Endothelial cell (in vitro differentiated cells): ENCODE data around the gene EDAR. TPM values are rescaled to one million over a fixed set of nuclear protein-coding genes. Genes with fewer than 3 reads are reported as not detected.

Source experiments
- DNase-seq: peaks from one replicate; pipeline ENCODE4 v3.0.0; 2021; ENCODE audit warnings: low spot score
- H3K27ac Mint-ChIP-seq: one replicate; pipeline ENCODE4 v1.8.0; 2021; ENCODE audit warnings: mixed read lengths, inconsistent platforms; ENCODE audit not compliant: unreplicated experiment
- H3K27me3 Mint-ChIP-seq: one replicate; pipeline ENCODE4 v1.8.0; 2021; ENCODE audit warnings: mild to moderate bottlenecking, moderate library complexity, mixed read lengths, inconsistent platforms; ENCODE audit not compliant: unreplicated experiment
- H3K36me3 Mint-ChIP-seq: one replicate; pipeline ENCODE4 v1.8.0; 2021; ENCODE audit warnings: mild to moderate bottlenecking, low read depth, mixed read lengths, inconsistent platforms; ENCODE audit not compliant: unreplicated experiment
- H3K4me1 Mint-ChIP-seq: one replicate; pipeline ENCODE4 v1.8.0; 2021; ENCODE audit warnings: mild to moderate bottlenecking, mixed read lengths, inconsistent platforms; ENCODE audit not compliant: unreplicated experiment
- H3K4me3 Mint-ChIP-seq: one replicate; pipeline ENCODE4 v1.8.0; 2021; ENCODE audit warnings: mild to moderate bottlenecking, mixed read lengths, inconsistent platforms; ENCODE audit not compliant: unreplicated experiment
- H3K9me3 Mint-ChIP-seq: one replicate; pipeline ENCODE4 v1.8.0; 2021; ENCODE audit warnings: mixed read lengths, inconsistent platforms; ENCODE audit not compliant: unreplicated experiment
- CTCF ChIP-seq: fragments of 200-600 bp; sonication (generic); IDR thresholded peaks from one replicate; pipeline ENCODE4 v1.5.0; 2021; ENCODE audit warnings: antibody characterized with exemption; ENCODE audit not compliant: unreplicated experiment
- total RNA-seq: library from RNA; stranded (reverse); fragmentation: NEBNext Ultra II Directional; extraction: Animal tissue kit (Norgen Biotek cat#: 25700); gene quantifications from one replicate; pipeline ENCODE4 v1.2.1, GENCODE V29; 2021; ENCODE audit not compliant: unreplicated experiment

The EDAR gene
- total RNA-seq, 1 donor from 2014 or later, result not detected

DNA sequence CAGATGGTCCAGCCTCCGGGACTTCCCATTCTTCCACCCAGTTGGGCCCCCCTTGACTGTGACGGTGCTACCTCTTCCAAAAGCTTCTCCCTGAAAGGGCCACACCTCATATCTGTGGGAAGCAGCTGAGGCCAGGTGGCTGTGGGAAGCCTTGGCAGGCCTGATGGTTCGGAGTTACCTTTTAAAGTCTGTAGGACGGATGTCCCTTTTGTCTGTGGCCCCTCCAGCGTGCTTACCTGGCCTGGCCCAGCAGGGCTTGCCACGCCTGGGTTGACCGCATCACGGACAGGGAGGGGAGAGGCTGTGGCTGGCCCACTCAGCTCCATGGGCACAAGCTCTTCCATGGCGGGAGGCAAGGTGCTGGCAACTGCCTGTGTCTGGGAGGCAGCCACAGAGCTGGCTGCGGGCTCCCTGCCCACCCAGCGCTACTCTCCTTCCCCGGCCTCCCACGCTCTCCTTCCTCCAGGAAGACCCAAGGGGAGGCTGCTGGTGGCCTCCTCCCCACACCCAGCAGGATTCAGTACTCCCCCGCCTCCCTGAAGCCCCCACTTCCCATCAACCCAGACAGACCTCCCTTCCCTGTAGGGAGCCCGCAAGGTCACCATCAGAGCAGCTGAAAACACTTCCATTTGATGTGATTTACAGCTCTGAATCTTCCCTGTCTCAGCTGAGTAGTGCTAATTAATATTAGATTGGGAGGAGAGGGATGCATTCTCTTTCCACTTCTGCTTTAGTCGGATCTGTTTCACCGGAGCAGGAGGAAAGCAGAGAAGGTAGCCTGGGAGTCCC, 52.8 kb downstream of the EDAR start:
- Mint-ChIP-seq H3K27me3 (peaks cover 5% of the 10 kb centered on the region), H3K27ac (no peak overlapping the region), H3K4me1 (no peaks in the 10 kb centered on the region), H3K9me3 (no peaks in the 10 kb centered on the region), H3K4me3 (no peak overlapping the region), H3K36me3 (peaks cover 6% of the 10 kb centered on the region)
- no peak for DNase-seq
- TF ChIP-seq CTCF, result no peak

- H3K36me3 Mint-ChIP-seq, result peaks cover 6% of the 10 kb centered on the region
- no peak overlapping the region for H3K27ac Mint-ChIP-seq
- no peak for DNase-seq
- no peaks in the 10 kb centered on the region for H3K4me1 Mint-ChIP-seq
- no peaks in the 10 kb centered on the region for H3K9me3 Mint-ChIP-seq
- H3K27me3 Mint-ChIP-seq, result peaks cover 5% of the 10 kb centered on the region
- TF ChIP-seq CTCF, result no peak
- H3K4me3 Mint-ChIP-seq, result no peak overlapping the region
Measured at GRCh38 chr2:108935271-108935741, 53.7 kb downstream of the EDAR start.

GRCh38 chr2:108934583-108935245, 54.3 kb downstream of the EDAR start:
- Mint-ChIP-seq H3K27me3 (peaks cover 5% of the 10 kb centered on the region), H3K27ac (no peak overlapping the region), H3K4me3 (no peak overlapping the region), H3K36me3 (peaks cover 6% of the 10 kb centered on the region), H3K4me1 (no peaks in the 10 kb centered on the region), H3K9me3 (no peaks in the 10 kb centered on the region)
- no peak for TF ChIP-seq CTCF
- DNase-seq, result no peak

- no peak for DNase-seq
- TF ChIP-seq CTCF, result no peak
- Mint-ChIP-seq H3K27ac (no peak overlapping the region), H3K4me3 (no peak overlapping the region), H3K36me3 (peaks cover 6% of the 10 kb centered on the region), H3K9me3 (no peaks in the 10 kb centered on the region), H3K4me1 (no peaks in the 10 kb centered on the region), H3K27me3 (peaks cover 5% of the 10 kb centered on the region)
Measured at GRCh38 chr2:108934151-108934550, 54.9 kb downstream of the EDAR start.

GRCh38 chr2:108933691-108934117, 55.3 kb downstream of the EDAR start:
- Mint-ChIP-seq H3K4me3 (no peak overlapping the region), H3K27ac (no peak overlapping the region), H3K36me3 (peaks cover 6% of the 10 kb centered on the region), H3K9me3 (no peaks in the 10 kb centered on the region), H3K27me3 (peaks cover 5% of the 10 kb centered on the region), H3K4me1 (no peaks in the 10 kb centered on the region)
- TF ChIP-seq CTCF, result no peak
- no peak for DNase-seq
